ENCODE data around the gene CALCOCO1. TPM values are rescaled to one million over a fixed set of nuclear protein-coding genes. Genes with fewer than 3 reads are reported as not detected.

Gene CALCOCO1
- total RNA-seq, 3 donors from 2014 or later (not counting 1 experiment from before 2014, with no cell fraction given), result 215 to 256 (median 226) TPM

DNA sequence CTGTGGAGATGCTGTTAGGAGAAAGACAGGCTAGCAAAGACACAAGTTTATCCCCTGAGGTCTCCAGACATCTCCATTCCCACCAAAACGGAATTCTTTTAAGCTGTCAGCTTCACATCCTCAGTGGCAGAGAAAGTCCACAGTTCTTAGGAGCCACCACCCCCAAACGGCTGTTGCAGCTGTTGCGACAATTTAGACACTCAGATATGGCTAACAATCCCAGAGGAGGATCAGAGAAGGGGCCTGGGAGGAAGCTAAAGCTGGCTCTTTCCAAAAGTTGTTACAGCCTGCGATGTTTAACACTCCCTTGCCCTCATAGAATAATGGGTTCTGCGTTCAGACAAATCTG lies 49.5 kb downstream of the CALCOCO1 start:
- intact Hi-C loops (cut with micrococcal nuclease), result loop anchor here (2.0 kb wide), 1 partner anchor 51 kb away; the partner anchor contains the start of gene ATF7
- peaks cover 20 to 22% of the 10 kb centered on the region in 2 donors for H3K4me1 Mint-ChIP-seq
- ATAC-seq, result no peak
- H3K9me3 Mint-ChIP-seq, result no peaks in the 10 kb centered on the region
- H3K9me3 ChIP-seq (ENCODE audit: control insufficient read depth, insufficient read depth, low read length), result no peaks in the 10 kb centered on the region
- H3K36me3 ChIP-seq (ENCODE audit: control insufficient read depth, insufficient read depth, low read length), result peaks cover under 1% of the 10 kb centered on the region
- peak overlapping the region; percentile 55 for H3K4me3 Mint-ChIP-seq
- no peak overlapping the region for H3K27ac Mint-ChIP-seq
- H3K4me3 ChIP-seq (ENCODE audit: low read length), result no peak overlapping the region
- TF ChIP-seq, protein P1, sequence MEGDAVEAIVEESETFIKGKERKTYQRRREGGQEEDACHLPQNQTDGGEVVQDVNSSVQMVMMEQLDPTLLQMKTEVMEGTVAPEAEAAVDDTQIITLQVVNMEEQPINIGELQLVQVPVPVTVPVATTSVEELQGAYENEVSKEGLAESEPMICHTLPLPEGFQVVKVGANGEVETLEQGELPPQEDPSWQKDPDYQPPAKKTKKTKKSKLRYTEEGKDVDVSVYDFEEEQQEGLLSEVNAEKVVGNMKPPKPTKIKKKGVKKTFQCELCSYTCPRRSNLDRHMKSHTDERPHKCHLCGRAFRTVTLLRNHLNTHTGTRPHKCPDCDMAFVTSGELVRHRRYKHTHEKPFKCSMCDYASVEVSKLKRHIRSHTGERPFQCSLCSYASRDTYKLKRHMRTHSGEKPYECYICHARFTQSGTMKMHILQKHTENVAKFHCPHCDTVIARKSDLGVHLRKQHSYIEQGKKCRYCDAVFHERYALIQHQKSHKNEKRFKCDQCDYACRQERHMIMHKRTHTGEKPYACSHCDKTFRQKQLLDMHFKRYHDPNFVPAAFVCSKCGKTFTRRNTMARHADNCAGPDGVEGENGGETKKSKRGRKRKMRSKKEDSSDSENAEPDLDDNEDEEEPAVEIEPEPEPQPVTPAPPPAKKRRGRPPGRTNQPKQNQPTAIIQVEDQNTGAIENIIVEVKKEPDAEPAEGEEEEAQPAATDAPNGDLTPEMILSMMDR (IDR thresholded peaks at IDR 0.05), result no peak
- H3K27me3 Mint-ChIP-seq (ENCODE audit: low read depth in 2 of 2), result peaks cover 9 to 15% of the 10 kb centered on the region in 2 donors
- peaks cover 24% of the 10 kb centered on the region for H3K4me1 ChIP-seq (ENCODE audit: control insufficient read depth, insufficient read depth, low read length)
- H3K36me3 Mint-ChIP-seq, result no peaks in the 10 kb centered on the region
- WGBS (ENCODE audit: insufficient coverage), result 100% methylated on average over 4 of the region's 5 CpGs
- DNase-seq, result no peak
- H3K27ac ChIP-seq (ENCODE audit: low read length), result no peak overlapping the region
- peaks cover 12% of the 10 kb centered on the region for H3K27me3 ChIP-seq (ENCODE audit: control insufficient read depth, insufficient read depth, low read length)

- DNase-seq (peak in 1 of 2 donors; percentile 9), ATAC-seq (no peak)
- TF ChIP-seq, protein P1 (IDR thresholded peaks at IDR 0.05), result no peak
- H3K4me3 ChIP-seq (ENCODE audit: low read length), result peak overlapping the region; percentile 94
- Mint-ChIP-seq H3K36me3 (no peaks in the 10 kb centered on the region), H3K4me3 (peak overlapping the region; percentile 86), H3K9me3 (no peaks in the 10 kb centered on the region), H3K4me1 (peaks cover 20 to 22% of the 10 kb centered on the region in 2 donors), H3K27me3 (ENCODE audit: low read depth in 2 of 2) (peaks cover 9 to 15% of the 10 kb centered on the region in 2 donors), H3K27ac (peak overlapping the region in 1 of 2 donors; percentile 86)
- H3K9me3 ChIP-seq (ENCODE audit: control insufficient read depth, insufficient read depth, low read length), result no peaks in the 10 kb centered on the region
- intact Hi-C loops (cut with micrococcal nuclease), result loop anchor here (2.0 kb wide), 1 partner anchor 50 kb away; the partner anchor contains the start of gene ATF7
- 18% methylated on average over 51 of the region's 51 CpGs for WGBS (ENCODE audit: insufficient coverage)
- H3K27ac ChIP-seq (ENCODE audit: low read length), result no peak overlapping the region
- H3K4me1 ChIP-seq (ENCODE audit: control insufficient read depth, insufficient read depth, low read length), result peaks cover 24% of the 10 kb centered on the region
- H3K27me3 ChIP-seq (ENCODE audit: control insufficient read depth, insufficient read depth, low read length), result peaks cover 12% of the 10 kb centered on the region
- H3K36me3 ChIP-seq (ENCODE audit: control insufficient read depth, insufficient read depth, low read length), result peaks cover 6% of the 10 kb centered on the region
Observed at GRCh38 chr12:53677016-53677799, 50.0 kb downstream of the CALCOCO1 start.

- 8% methylated on average over 11 of the region's 15 CpGs for WGBS (ENCODE audit: insufficient coverage)
- TF ChIP-seq, protein P1 (IDR thresholded peaks at IDR 0.05), result no peak
- ATAC-seq, result no peak
- Histone ChIP-seq H3K4me3 (ENCODE audit: low read length) (peak overlapping the region; percentile 94), H3K27ac (ENCODE audit: low read length) (no peak overlapping the region), H3K9me3 (ENCODE audit: control insufficient read depth, insufficient read depth, low read length) (no peaks in the 10 kb centered on the region), H3K27me3 (ENCODE audit: control insufficient read depth, insufficient read depth, low read length) (peaks cover 12% of the 10 kb centered on the region), H3K36me3 (ENCODE audit: control insufficient read depth, insufficient read depth, low read length) (peaks cover 7% of the 10 kb centered on the region), H3K4me1 (ENCODE audit: control insufficient read depth, insufficient read depth, low read length) (peaks cover 24% of the 10 kb centered on the region)
- intact Hi-C loops (cut with micrococcal nuclease), result loop anchor here (1.0 to 2.0 kb wide), 3 partner anchors 50 to 133 kb away; partner anchors contain the start of genes ATF7 and CALCOCO1
- Mint-ChIP-seq H3K27ac (peak overlapping the region; percentile 85 to 86), H3K9me3 (no peaks in the 10 kb centered on the region), H3K36me3 (no peaks in the 10 kb centered on the region), H3K27me3 (ENCODE audit: low read depth in 2 of 2) (peaks cover 9 to 15% of the 10 kb centered on the region in 2 donors), H3K4me3 (peak overlapping the region; percentile 86), H3K4me1 (peaks cover 20 to 22% of the 10 kb centered on the region in 2 donors)
- DNase-seq, result peak in 1 of 2 donors; percentile 45
Observed at GRCh38 chr12:53676656-53677015, 50.6 kb downstream of the CALCOCO1 start.

All from natural killer cell (primary cell).